CD1c-positive myeloid dendritic cell (primary cell): ENCODE data around the gene MCRIP2.

ENCODE experiments used
- DNase-seq: peaks from one replicate; pipeline ENCODE4 v3.0.0-alpha.2; 2016; ENCODE audit errors: extremely low spot score

The MCRIP2 gene

GRCh38 chr16:669666-670065 lies 28.0 kb downstream of the MCRIP2 start:
- no peak for DNase-seq

- no peak for DNase-seq
These were observed 29.1 kb downstream of the MCRIP2 start for GRCh38 chr16:670485-671352.

GRCh38 chr16:671353-672131 lies 29.9 kb downstream of the MCRIP2 start:
- DNase-seq, result no peak

GRCh38 chr16:672371-672770 lies 30.7 kb downstream of the MCRIP2 start:
- no peak for DNase-seq

- DNase-seq, result no peak
These were observed 31.2 kb downstream of the MCRIP2 start for GRCh38 chr16:672851-673250.

GRCh38 chr16:673399-673991 lies 31.9 kb downstream of the MCRIP2 start:
- no peak for DNase-seq

- DNase-seq, result no peak
These were observed 32.7 kb downstream of the MCRIP2 start for GRCh38 chr16:674214-674881.

- peak; percentile 48 for DNase-seq
These were observed 33.6 kb downstream of the MCRIP2 start, which contains the start of gene RHBDL1 for GRCh38 chr16:674968-675883. Gene RHBDL1, plus strand, starts transcription at chr16:675671. Its CDS starts 120 bp downstream, at chr16:675791.

- no peak for DNase-seq
These were observed 34.4 kb downstream of the MCRIP2 start for GRCh38 chr16:675884-676564.

GRCh38 chr16:676565-676902 lies 34.9 kb downstream of the MCRIP2 start:
- no peak for DNase-seq

GRCh38 chr16:676913-677312 lies 35.3 kb downstream of the MCRIP2 start:
- no peak for DNase-seq

GRCh38 chr16:677316-678190 lies 35.9 kb downstream of the MCRIP2 start:
- no peak for DNase-seq

GRCh38 chr16:678209-678857 lies 36.7 kb downstream of the MCRIP2 start:
- DNase-seq, result no peak

- DNase-seq, result peak; percentile 57
These were observed 37.5 kb downstream of the MCRIP2 start for GRCh38 chr16:678858-679813.

GRCh38 chr16:679814-680624 lies 38.4 kb downstream of the MCRIP2 start, which contains the start of gene STUB1:
Gene STUB1, plus strand, starts transcription at chr16:680410. Its CDS starts 116 bp downstream, at chr16:680526.
- DNase-seq, result peak; percentile 95

- no peak for DNase-seq
These were observed 39.0 kb downstream of the MCRIP2 start for GRCh38 chr16:680625-680945.
